AG04450 (cell line): ENCODE results near the gene KRT38. TPM values are rescaled to one million over a fixed set of nuclear protein-coding genes. Genes with fewer than 3 reads are reported as not detected.
A peak's percentile ranks its signal among the peaks of the same experiment; 100 is the strongest.

ENCODE experiments used
- CTCF ChIA-PET: fragments of 300-600, 350-600 bp; formaldehyde crosslinking; extraction: SDS; loops from one replicate; lab custom pipeline; 2022; ENCODE audit warnings: antibody characterized with exemption, inconsistent platforms; lab: Charles Lee
- POLR2A ChIA-PET: fragments of 350-600 bp; formaldehyde crosslinking; extraction: SDS; loops from one replicate; lab custom pipeline; 2021; ENCODE audit warnings: antibody characterized with exemption, inconsistent platforms; lab: Yijun Ruan, JAX
- DNase-seq: peaks from one replicate; pipeline ENCODE4 v3.0.0-alpha.2; 2011; ENCODE audit warnings: low read depth, low spot score
- H3K27ac ChIP-seq: one replicate; pipeline ENCODE4 v1.5.1; 2012; ENCODE audit warnings: low read depth, low read length, control low read depth
- H3K27me3 ChIP-seq: one replicate; pipeline ENCODE4 v1.6.0; 2012; ENCODE audit warnings: low read length; ENCODE audit not compliant: control insufficient read depth, insufficient read depth
- H3K4me3 ChIP-seq: 2 replicates; pipeline ENCODE4 v1.5.1; 2011; ENCODE audit warnings: mild to moderate bottlenecking, low read depth, low read length, control low read depth
- H3K9me3 ChIP-seq: 2 replicates; pipeline ENCODE4 v1.5.1; 2012; ENCODE audit warnings: low read length; ENCODE audit not compliant: control insufficient read depth, insufficient read depth
- CTCF ChIP-seq: IDR thresholded peaks from 2 replicates; pipeline ENCODE4 v1.5.1; 2011; ENCODE audit warnings: low read depth, low read length, control low read depth, inconsistent platforms
- polyA plus RNA-seq: library from polyadenylated mRNA; depleted of rRNA; stranded (reverse); fragments of >200 nt; gene quantifications from 2 replicates; pipeline ENCODE4 v1.2.3, GENCODE V29; 2011

Gene KRT38
- polyA plus RNA-seq, 1 experiment, result 0.11 TPM

DNA sequence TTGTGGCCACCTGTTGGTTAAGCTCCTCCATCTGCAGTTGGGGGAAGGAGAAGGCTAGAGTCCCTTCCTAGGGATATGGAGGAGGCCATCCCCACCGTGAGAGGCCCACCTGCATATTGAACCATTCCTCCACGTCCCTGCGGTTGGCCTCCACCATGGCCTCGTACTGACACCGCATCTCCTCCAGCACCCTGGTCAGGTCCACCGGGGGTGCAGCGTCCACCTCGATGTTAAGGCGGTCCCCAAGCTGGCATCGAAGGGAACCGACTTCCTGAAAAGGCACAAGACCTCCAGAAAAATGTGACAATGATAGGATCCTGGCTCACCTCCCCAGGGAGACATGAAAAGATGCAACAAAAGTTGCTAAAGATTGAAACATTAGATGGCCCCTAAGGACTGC, 23.4 kb upstream of the KRT38 start:
- TF ChIP-seq CTCF, result no peak
- DNase-seq, result no peak
- Histone ChIP-seq H3K27ac (peak overlapping the region; percentile 48), H3K4me3 (no peak overlapping the region), H3K9me3 (peaks cover 16% of the 10 kb centered on the region), H3K27me3 (peaks cover 10% of the 10 kb centered on the region)
- CTCF ChIA-PET, result no interaction called here
- POLR2A ChIA-PET, result no interaction called here

DNA sequence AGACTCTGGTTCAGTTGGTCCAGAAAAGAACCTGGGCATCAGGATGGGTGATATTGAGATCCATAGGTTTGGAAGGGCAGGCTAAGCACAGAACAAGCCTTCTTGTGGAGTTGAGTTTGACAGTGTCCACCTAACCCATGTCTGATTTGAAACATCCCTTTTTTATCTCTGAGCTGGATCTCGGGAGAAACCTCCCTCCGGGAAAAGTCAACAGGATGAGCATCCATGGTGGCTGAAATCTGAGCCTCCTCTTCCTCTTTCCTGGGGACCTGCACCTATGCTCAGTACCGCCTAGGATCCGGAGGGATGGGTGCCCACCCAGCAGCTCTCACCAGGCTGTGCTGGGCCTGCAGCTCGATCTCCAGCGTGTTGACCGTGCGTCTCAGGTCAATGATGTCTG, 23.0 kb upstream of the KRT38 start:
- ChIA-PET CTCF (interaction anchor here (0.7 to 1.1 kb wide), 2 partner anchors 85 to 122 kb away, joined by 4 read pairs; no protein-coding TSS in a partner anchor), POLR2A (no interaction called here)
- H3K9me3 ChIP-seq, result peaks cover 16% of the 10 kb centered on the region
- no peak for DNase-seq
- TF ChIP-seq CTCF, result no peak
- H3K27ac ChIP-seq, result no peak overlapping the region
- H3K4me3 ChIP-seq, result no peak overlapping the region
- peaks cover 14% of the 10 kb centered on the region for H3K27me3 ChIP-seq

DNA sequence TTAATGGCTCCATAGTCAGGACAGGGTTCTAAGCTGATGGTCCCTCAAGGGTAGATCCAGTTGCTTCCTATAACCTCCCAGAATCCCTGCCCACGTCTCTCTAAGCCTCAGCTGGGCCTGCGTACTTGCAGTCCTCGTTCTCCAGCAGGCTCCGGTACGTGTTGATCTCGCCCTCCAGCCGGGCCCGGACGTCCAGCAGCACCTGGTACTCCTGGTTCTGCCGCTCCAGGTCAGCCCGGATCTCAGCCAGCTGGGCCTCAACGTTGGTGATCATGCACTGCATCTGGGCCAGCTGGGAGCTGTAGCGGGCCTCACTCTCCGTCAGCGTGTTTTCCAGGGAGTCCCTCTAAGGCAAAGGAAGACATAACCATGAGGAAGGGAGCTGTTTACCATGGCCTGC, 21.9 kb upstream of the KRT38 start:
- TF ChIP-seq CTCF, result no peak
- no peak overlapping the region for H3K4me3 ChIP-seq
- peaks cover 17% of the 10 kb centered on the region for H3K27me3 ChIP-seq
- no peak for DNase-seq
- peaks cover 10% of the 10 kb centered on the region for H3K9me3 ChIP-seq
- no peak overlapping the region for H3K27ac ChIP-seq
- ChIA-PET POLR2A (no interaction called here), CTCF (interaction anchor here (1.1 to 2.8 kb wide), 2 partner anchors 86 kb away, joined by 4 to 8 read pairs; no protein-coding TSS in a partner anchor)

GRCh38 chr17:41457676-41458075, 16.9 kb upstream of the KRT38 start:
- no peak for TF ChIP-seq CTCF
- no peak for DNase-seq
- Histone ChIP-seq H3K27ac (no peak overlapping the region), H3K4me3 (no peak overlapping the region), H3K9me3 (no peaks in the 10 kb centered on the region; the same call in 1 of the 2 replicates), H3K27me3 (peaks cover 19% of the 10 kb centered on the region)
- ChIA-PET CTCF (no interaction called here), POLR2A (no interaction called here)

DNA sequence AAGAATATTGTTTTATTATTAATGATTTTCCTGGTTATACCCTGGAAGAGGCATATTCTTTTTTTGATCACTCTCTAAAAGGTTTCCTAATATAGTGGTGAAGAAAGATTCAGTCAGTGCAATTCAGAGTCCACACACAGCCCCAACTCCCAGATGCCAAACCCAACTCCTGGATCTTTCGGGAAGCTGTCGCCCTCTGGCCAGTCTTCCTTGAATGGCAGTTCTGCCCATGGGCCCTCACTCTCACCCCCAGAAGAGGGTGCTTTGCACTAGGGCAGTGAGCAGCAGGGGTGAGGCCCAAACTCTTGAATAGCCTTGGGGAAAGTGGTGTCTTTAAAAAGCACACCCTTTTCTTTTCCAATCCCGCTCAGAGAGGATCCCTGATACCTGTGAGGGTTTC, 15.4 kb upstream of the KRT38 start:
- TF ChIP-seq CTCF, result no peak
- Histone ChIP-seq H3K4me3 (no peak overlapping the region), H3K27ac (no peak overlapping the region), H3K27me3 (peaks cover 18% of the 10 kb centered on the region), H3K9me3 (peaks cover 6% of the 10 kb centered on the region; the same call in 1 of the 2 replicates)
- POLR2A ChIA-PET, result no interaction called here
- CTCF ChIA-PET, result no interaction called here
- DNase-seq, result no peak
